ENCODE results near the gene SPRR4.
A peak's percentile ranks its signal among the peaks of the same experiment; 100 is the strongest.

Gene SPRR4

DNA sequence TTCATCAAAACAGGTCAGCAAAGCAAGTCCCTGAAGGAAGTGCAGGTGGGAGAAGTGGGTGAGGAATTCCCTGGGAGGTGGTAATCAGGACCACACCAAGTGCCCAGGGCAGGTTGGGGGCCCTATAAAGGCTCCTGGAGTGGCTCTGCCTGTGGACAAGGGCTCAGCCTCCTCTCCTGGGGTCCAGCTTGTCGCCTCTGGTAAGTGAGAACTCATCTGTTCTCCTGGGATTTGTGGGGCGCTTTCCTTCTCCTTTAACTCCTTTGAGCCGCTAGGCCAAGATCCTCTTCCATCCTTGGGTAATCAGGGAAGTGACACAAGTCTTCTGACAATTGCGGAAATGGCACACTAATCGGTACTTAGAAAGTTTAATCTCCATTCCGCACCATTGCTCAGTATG, at the start of gene SPRR4:
SPRR4 (plus strand) TSS at position 154 of the 400 bp plus-strand sequence. CDS start 1,243 bp downstream, outside the sequence.
- DNase-seq (ENCODE audit: low spot score): no peak

GRCh38 chr1:152924191-152924590, 46.3 kb upstream of the SPRR4 start:
- no peak for DNase-seq (ENCODE audit: low spot score)

- DNase-seq (ENCODE audit: low spot score): peak; percentile 54
These were observed 44.4 kb upstream of the SPRR4 start for GRCh38 chr1:152926091-152926490.

GRCh38 chr1:152928671-152929070, 41.8 kb upstream of the SPRR4 start:
- no peak for DNase-seq (ENCODE audit: low spot score)

DNA sequence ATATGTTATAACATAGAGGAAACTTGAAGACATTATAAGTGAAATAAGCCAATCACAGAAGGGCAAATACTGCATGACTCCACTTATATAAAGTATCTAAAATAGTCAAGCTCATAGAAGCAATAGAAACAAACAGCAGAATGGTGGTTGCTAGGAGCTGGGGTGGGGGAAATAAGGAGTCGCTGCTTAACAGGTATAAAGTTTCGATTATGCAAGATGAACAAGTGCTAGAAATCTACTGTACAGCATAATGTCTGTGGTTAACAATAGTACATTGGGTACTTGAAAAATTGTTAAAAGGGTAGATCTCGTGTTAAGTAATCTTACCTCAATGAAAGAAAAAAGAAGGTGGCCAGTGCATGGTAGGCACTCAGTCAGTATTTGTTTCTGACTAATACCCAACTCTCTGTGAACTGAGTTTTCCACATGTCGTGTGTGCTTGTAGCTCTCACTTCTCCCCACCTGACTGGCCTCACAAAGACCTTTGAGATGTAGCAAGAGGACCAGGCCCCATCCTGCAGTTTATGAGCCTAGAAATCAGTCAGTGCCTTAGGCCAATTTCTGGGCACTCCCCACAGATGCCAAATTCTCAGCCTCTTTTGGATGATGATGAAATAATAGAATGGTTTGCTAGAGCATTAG, 38.2 kb upstream of the SPRR4 start:
- DNase-seq (ENCODE audit: low spot score): no peak

DNA sequence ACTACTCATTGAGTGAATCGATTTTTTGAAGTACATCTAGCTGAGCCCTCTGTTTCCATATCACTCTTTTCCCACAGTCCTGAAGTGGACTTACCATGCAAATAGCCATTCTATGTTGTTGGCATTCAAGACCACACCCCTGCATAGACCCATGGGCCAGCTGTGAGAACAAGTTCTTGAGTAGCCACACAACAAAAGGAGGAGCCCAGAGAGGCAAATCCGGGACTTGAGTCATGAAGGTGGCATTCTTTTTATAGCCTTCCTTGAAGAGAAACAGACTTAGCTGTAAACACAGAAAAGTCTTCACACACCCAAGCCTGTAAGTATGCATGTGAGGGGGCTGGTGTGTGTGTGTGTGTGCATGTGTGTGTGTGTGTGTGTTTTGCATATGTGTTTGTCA, 37.3 kb upstream of the SPRR4 start:
- no peak for DNase-seq (ENCODE audit: low spot score)

GRCh38 chr1:152940614-152941013, 29.8 kb upstream of the SPRR4 start:
- DNase-seq (ENCODE audit: low spot score): no peak

GRCh38 chr1:152941037-152941711, 29.3 kb upstream of the SPRR4 start:
- no peak for DNase-seq (ENCODE audit: low spot score)

DNA sequence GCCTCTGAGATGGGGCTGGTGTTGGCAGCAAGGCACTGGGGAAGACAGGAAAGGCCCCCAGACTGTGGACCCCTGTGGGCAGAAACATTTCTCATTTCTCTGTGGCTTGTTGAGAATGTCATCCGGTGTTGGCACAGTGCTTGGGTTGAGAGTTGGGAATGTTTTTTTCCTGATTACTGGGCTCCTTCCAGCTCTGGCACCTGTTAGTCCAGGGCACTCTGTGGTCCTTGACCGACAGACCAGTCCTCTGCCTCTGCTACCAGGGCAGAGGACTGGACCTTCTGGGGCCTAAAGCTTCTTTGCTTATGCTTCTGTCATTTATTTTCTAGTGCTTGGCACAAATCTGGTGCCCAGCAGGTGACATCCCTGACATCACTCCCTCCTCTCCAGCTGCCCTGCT, 28.3 kb upstream of the SPRR4 start:
- DNase-seq (ENCODE audit: low spot score): no peak

DNA sequence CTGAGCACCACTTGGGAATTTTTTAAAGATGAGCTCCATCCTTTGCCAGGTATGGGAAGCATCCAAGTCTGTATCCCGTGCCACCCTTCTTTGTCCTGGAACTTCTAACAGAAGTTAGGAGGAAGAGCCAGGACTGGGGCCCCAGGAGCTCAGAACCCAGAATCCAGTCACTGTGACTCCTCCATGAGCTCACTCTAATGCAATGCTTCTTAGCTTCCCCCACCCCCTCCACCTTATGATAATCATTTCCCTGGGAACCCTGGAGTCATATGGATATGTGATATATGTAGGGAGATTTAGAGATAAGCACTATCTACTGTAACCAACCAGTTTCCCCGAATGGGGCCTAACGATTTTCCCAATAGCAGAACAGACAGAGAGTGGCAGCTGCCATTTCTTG, 24.2 kb upstream of the SPRR4 start:
- no peak for DNase-seq (ENCODE audit: low spot score)

GRCh38 chr1:152946651-152947256, 23.7 kb upstream of the SPRR4 start, which contains the start of gene SPRR5:
TSS of gene SPRR5 (plus strand) at chr1:152947206. CDS start at chr1:152948555, 1,349 bp downstream.
- no peak for DNase-seq (ENCODE audit: low spot score)

GRCh38 chr1:152951711-152952110, 18.7 kb upstream of the SPRR4 start:
- no peak for DNase-seq (ENCODE audit: low spot score)

DNA sequence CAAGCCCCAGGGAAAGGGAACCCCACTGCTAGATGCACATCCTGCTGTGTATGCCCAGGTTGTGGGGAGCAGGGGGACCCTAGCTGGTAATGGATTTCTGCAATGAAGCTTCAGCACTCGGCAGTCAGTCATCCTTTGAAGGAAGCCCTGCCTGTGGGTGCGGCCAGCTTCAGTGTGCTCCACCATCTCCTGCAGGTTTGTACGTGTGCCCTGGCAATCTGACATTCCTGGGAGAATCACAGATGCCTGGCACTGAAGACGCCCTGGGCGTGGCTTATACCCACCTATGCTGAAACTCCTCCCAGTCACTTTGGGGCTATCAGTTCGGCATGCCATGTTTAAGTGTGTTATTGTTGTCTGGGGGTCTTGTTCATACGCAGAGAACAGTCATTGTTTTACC, 16.7 kb upstream of the SPRR4 start:
- DNase-seq (ENCODE audit: low spot score): no peak

DNA sequence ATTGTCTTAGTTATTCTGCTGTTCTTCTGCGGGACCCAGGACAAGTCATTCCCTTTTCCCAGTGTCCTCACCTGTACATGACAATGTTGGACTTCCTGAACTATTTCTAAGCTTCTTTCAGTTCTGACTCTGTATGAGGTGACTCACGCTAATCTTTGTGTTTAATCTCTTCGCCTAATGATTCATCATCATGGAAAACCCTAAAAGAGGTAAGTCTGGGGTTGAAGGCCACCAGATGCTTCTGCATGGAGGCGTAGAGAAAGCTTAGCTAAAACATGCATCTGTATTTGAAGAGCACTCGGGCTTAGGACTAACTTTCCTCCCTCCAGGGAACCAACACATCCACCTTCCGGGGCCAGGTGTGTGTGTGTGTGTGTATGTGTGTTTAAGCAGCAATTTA, 16.0 kb upstream of the SPRR4 start:
- peak; percentile 10 for DNase-seq (ENCODE audit: low spot score)

GRCh38 chr1:152957561-152957960, 12.9 kb upstream of the SPRR4 start:
- DNase-seq (ENCODE audit: low spot score): no peak

GRCh38 chr1:152959273-152959672, 11.2 kb upstream of the SPRR4 start:
- DNase-seq (ENCODE audit: low spot score): no peak

- DNase-seq (ENCODE audit: low spot score): no peak
These were observed 10.5 kb upstream of the SPRR4 start for GRCh38 chr1:152959801-152960451.

GRCh38 chr1:152960452-152961044, 9.9 kb upstream of the SPRR4 start:
- DNase-seq (ENCODE audit: low spot score): no peak

GRCh38 chr1:152961226-152961891, 9.1 kb upstream of the SPRR4 start:
- DNase-seq (ENCODE audit: low spot score): no peak

- no peak for DNase-seq (ENCODE audit: low spot score)
These were observed 7.5 kb upstream of the SPRR4 start for GRCh38 chr1:152962876-152963415.

DNA sequence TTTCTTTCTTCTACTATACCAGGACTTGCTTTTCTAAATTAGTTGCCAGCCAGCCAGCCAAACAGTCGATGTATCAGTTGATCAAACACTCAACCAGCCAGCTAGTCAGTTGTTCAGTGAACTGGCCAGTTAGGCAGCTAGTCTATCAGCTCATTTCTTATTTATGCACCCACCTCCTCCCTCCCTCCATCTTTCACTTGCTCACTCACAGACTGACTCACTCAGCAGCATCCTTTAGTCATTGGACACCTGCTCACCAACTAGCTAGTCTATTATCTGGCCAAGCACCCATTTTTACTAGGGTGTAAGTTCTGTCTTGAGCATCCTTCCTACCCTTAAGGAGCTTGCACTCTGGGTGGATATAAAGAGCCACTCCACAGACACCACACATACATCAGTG, 5.9 kb upstream of the SPRR4 start:
- peak; percentile 11 for DNase-seq (ENCODE audit: low spot score)

- DNase-seq (ENCODE audit: low spot score): no peak
These were observed 4.6 kb upstream of the SPRR4 start for GRCh38 chr1:152965853-152966252.

Measured in kidney tubule cell (primary cell).